Caco-2 (cell line): ENCODE results near the gene CNIH4. TPM values are rescaled to one million over a fixed set of nuclear protein-coding genes. Genes with fewer than 3 reads are reported as not detected.

Experiments
- BruUV-seq: library from RNA; stranded (reverse); fragments of 400-500 nt; replicated peaks from 2 replicates; lab custom pipeline; 2021; lab: Mats Ljungman, UMichigan
- CTCF ChIA-PET: fragments of 300-600 bp; sonication (Branson Sonifier 250); formaldehyde crosslinking; loops from one replicate; lab custom pipeline; 2022; ENCODE audit warnings: antibody characterized with exemption; lab: Charles Lee
- POLR2A ChIA-PET: fragments of 300-600 bp; sonication (Branson Sonifier 250); formaldehyde crosslinking; loops from one replicate; lab custom pipeline; 2022; ENCODE audit warnings: antibody characterized with exemption; lab: Charles Lee
- DNase-seq, 2 experiments: peaks; one replicate each; pipeline versions ENCODE4 v3.0.0 to v3.0.0-alpha.2; 2020 to 2022
- H3K27me3 ChIP-seq: replicated peaks from 2 replicates; pipeline ENCODE4 v1.6.0; 2011; ENCODE audit warnings: low read length; ENCODE audit not compliant: control insufficient read depth, insufficient read depth
- H3K36me3 ChIP-seq: 2 replicates; pipeline ENCODE4 v1.5.1; 2011; ENCODE audit warnings: low read length; ENCODE audit not compliant: control insufficient read depth, insufficient read depth
- H3K4me1 ChIP-seq: fragments of 250-450 bp; sonication (Bioruptor Pico); 2 replicates; pipeline ENCODE4 v1.5.1; 2020; ENCODE audit warnings: mild to moderate bottlenecking
- H3K4me3 ChIP-seq: 2 replicates; pipeline ENCODE4 v1.5.1; 2011; ENCODE audit warnings: low read depth, mild to moderate bottlenecking, control low read depth, low read length
- H3K9me3 ChIP-seq: fragments of 250-450 bp; sonication (Bioruptor Pico); 2 replicates; pipeline ENCODE4 v1.5.1; 2020; ENCODE audit warnings: mild to moderate bottlenecking, moderate library complexity
- H3K27ac Mint-ChIP-seq: one replicate; pipeline ENCODE4 v1.8.0; 2022; ENCODE audit warnings: mixed read lengths; ENCODE audit not compliant: unreplicated experiment
- H3K27me3 Mint-ChIP-seq: one replicate; pipeline ENCODE4 v1.8.0; 2022; ENCODE audit warnings: mixed read lengths; ENCODE audit not compliant: insufficient read depth, unreplicated experiment
- H3K36me3 Mint-ChIP-seq: one replicate; pipeline ENCODE4 v1.8.0; 2022; ENCODE audit warnings: mild to moderate bottlenecking, mixed read lengths; ENCODE audit not compliant: insufficient read depth, unreplicated experiment
- H3K4me1 Mint-ChIP-seq: one replicate; pipeline ENCODE4 v1.8.0; 2022; ENCODE audit warnings: low read depth, mixed read lengths; ENCODE audit not compliant: unreplicated experiment
- H3K4me3 Mint-ChIP-seq: one replicate; pipeline ENCODE4 v1.8.0; 2022; ENCODE audit warnings: mild to moderate bottlenecking, moderate library complexity, mixed read lengths; ENCODE audit not compliant: unreplicated experiment
- H3K9me3 Mint-ChIP-seq: one replicate; pipeline ENCODE4 v1.8.0; 2022; ENCODE audit warnings: mixed read lengths; ENCODE audit not compliant: unreplicated experiment
- intact Hi-C: fragments of 100-400 bp; cut with micrococcal nuclease; formaldehyde crosslinking; loops from one replicate; pipeline ENCODE4 v1.10.0; 2022; ENCODE audit not compliant: unreplicated experiment
- total RNA-seq: library from RNA; stranded (reverse); gene quantifications from 2 replicates; pipeline ENCODE4 v1.2.3, GENCODE V29; 2022
- TF ChIP-seq, protein P1 (sequence below), 2 experiments: fragments of 200-600 bp in 1 of 2; IDR thresholded peaks; 1 replicate in 1 of 2; 2 replicates in 1 of 2; pipeline versions ENCODE4 v1.5.1 to v1.8.0; 2011 to 2022; ENCODE audit warnings: antibody characterized with exemption in 1 of 2, control low read depth in 1 of 2, inconsistent platforms in 1 of 2, low read depth in 1 of 2, low read length in 1 of 2, mild to moderate bottlenecking in 1 of 2, moderate library complexity in 1 of 2; ENCODE audit not compliant: insufficient read depth in 1 of 2, severe bottlenecking in 1 of 2, unreplicated experiment in 1 of 2

Gene CNIH4
- total RNA-seq, 1 experiment from 2014 or later = 85.6 TPM

DNA sequence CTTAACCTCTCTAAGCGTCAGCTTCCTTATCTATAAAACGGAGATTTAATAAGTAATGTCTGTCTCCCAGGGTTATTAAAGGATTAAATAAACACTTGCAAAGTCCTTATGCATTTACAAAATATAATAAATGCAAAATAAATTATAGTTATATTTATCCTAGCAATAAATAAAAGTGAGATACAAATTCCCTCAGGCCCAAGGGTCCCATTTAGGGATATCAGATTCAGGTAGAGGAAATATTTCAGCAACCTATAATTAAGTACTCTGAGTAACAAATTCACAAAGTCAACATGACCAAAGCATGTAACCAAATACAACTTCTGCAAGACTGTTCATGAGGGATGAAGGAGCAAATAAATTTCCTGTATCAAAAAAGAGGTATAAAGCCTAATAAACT is 44.7 kb upstream of the CNIH4 start:
- no peaks in the 10 kb centered on the region for H3K9me3 ChIP-seq
- no peak overlapping the region for H3K4me3 Mint-ChIP-seq
- CTCF ChIA-PET = no interaction called here
- no peaks in the 10 kb centered on the region for H3K4me1 Mint-ChIP-seq
- DNase-seq = no peak
- no peaks in the 10 kb centered on the region for H3K27me3 ChIP-seq
- no peak overlapping the region for H3K27ac Mint-ChIP-seq
- intact Hi-C loops = no loop called here
- TF ChIP-seq, protein P1, sequence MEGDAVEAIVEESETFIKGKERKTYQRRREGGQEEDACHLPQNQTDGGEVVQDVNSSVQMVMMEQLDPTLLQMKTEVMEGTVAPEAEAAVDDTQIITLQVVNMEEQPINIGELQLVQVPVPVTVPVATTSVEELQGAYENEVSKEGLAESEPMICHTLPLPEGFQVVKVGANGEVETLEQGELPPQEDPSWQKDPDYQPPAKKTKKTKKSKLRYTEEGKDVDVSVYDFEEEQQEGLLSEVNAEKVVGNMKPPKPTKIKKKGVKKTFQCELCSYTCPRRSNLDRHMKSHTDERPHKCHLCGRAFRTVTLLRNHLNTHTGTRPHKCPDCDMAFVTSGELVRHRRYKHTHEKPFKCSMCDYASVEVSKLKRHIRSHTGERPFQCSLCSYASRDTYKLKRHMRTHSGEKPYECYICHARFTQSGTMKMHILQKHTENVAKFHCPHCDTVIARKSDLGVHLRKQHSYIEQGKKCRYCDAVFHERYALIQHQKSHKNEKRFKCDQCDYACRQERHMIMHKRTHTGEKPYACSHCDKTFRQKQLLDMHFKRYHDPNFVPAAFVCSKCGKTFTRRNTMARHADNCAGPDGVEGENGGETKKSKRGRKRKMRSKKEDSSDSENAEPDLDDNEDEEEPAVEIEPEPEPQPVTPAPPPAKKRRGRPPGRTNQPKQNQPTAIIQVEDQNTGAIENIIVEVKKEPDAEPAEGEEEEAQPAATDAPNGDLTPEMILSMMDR (IDR thresholded peaks at IDR 0.05; ENCODE audit: insufficient read depth in 1 of 2, low read depth in 1 of 2, low read length in 1 of 2, severe bottlenecking in 1 of 2, unreplicated experiment in 1 of 2) = no peak
- no peak overlapping the region for H3K4me3 ChIP-seq
- H3K4me1 ChIP-seq = no peaks in the 10 kb centered on the region
- H3K36me3 Mint-ChIP-seq = peaks cover 56% of the 10 kb centered on the region
- no peaks in the 10 kb centered on the region for H3K27me3 Mint-ChIP-seq
- BruUV-seq = no TSS peak
- H3K36me3 ChIP-seq = no peaks in the 10 kb centered on the region; the same call in 1 of the 2 replicates
- POLR2A ChIA-PET = no interaction called here
- H3K9me3 Mint-ChIP-seq = no peaks in the 10 kb centered on the region

DNA sequence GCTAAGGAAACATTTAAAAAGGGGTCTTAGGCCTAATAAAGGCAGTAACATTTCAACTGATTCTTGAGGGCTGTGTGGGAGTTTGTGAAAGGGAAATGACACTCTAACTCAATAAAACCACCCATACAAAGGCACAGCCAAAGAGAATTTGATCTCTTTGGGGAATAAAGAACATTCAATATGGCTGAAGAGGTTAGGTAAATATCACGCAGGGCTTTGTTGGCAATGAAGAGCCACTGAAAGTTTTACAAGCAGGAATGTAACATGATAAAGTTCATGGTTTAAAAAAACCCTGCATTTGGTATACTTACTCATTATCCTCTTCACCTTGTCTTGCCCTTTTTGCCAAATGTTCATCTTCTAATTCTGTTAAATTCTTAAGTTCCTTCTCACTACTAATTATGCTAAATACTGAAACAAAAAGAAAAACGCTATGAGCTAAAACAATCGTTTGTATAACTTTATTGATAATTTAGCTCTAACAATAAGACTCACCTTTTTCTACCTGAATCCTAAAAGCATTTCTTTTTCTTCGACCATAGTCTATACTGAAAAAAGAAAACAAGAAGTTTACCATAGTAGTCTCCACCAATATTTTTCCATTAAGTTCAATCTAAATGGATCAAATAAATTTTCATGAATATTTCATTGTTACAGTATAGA is 39.2 kb upstream of the CNIH4 start:
- TF ChIP-seq, protein P1 (IDR thresholded peaks at IDR 0.05; ENCODE audit: insufficient read depth in 1 of 2, low read depth in 1 of 2, low read length in 1 of 2, severe bottlenecking in 1 of 2, unreplicated experiment in 1 of 2) = no peak
- TSS peak; percentile 5 for BruUV-seq
- no peaks in the 10 kb centered on the region for H3K4me1 Mint-ChIP-seq
- H3K4me3 Mint-ChIP-seq = no peak overlapping the region
- CTCF ChIA-PET = no interaction called here
- H3K27ac Mint-ChIP-seq = no peak overlapping the region
- intact Hi-C loops = no loop called here
- Histone ChIP-seq H3K4me1 (no peaks in the 10 kb centered on the region), H3K36me3 (no peaks in the 10 kb centered on the region), H3K27me3 (no peaks in the 10 kb centered on the region), H3K4me3 (no peak overlapping the region), H3K9me3 (no peaks in the 10 kb centered on the region)
- DNase-seq = no peak
- POLR2A ChIA-PET = no interaction called here
- peaks cover 31% of the 10 kb centered on the region for H3K36me3 Mint-ChIP-seq
- no peaks in the 10 kb centered on the region for H3K9me3 Mint-ChIP-seq
- H3K27me3 Mint-ChIP-seq = no peaks in the 10 kb centered on the region

DNA sequence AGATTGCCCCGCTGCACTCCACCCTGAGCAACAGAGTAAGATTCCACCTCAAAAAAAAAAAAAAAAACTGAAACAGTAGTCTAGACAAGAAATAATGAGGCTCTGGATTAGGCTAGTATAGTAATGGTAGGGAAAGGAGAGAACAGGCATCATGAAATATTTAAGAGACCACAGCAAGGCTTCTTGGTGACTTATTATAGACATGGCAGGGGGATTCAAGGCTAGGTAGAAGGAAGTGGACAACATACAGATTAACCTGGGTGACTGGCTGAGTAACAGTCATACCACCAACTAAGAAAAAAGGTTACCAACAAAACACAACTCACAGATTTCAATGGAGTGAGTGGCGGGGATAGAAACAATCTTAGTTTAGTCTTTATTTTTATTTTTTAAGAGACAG is 35.0 kb upstream of the CNIH4 start:
- ChIA-PET POLR2A (no interaction called here), CTCF (no interaction called here)
- no peaks in the 10 kb centered on the region for H3K9me3 ChIP-seq
- H3K27me3 ChIP-seq = no peaks in the 10 kb centered on the region
- peaks cover 9% of the 10 kb centered on the region for H3K36me3 Mint-ChIP-seq
- H3K9me3 Mint-ChIP-seq = no peaks in the 10 kb centered on the region
- no peaks in the 10 kb centered on the region for H3K27me3 Mint-ChIP-seq
- no peak overlapping the region for H3K4me3 Mint-ChIP-seq
- intact Hi-C loops = no loop called here
- no peaks in the 10 kb centered on the region for H3K4me1 ChIP-seq
- H3K4me1 Mint-ChIP-seq = no peaks in the 10 kb centered on the region
- no peak for DNase-seq
- H3K27ac Mint-ChIP-seq = no peak overlapping the region
- TF ChIP-seq, protein P1 (IDR thresholded peaks at IDR 0.05; ENCODE audit: insufficient read depth in 1 of 2, low read depth in 1 of 2, low read length in 1 of 2, severe bottlenecking in 1 of 2, unreplicated experiment in 1 of 2) = no peak
- H3K36me3 ChIP-seq = no peaks in the 10 kb centered on the region
- BruUV-seq = no TSS peak
- no peak overlapping the region for H3K4me3 ChIP-seq
